DOHH2 (cell line): ENCODE data around the gene CEP135.

Experiments used
- H3F3A ChIP-seq: fragments of 200-600 bp; sonication (generic), shearing (Covaris generic); 2 replicates; pipeline ENCODE4 v1.6.0; 2016; ENCODE audit warnings: antibody characterized with exemption, mild to moderate bottlenecking; ENCODE audit not compliant: control insufficient read depth, insufficient read depth
- H3K27ac ChIP-seq: fragments of 200-600 bp; sonication (generic); 2 replicates; pipeline ENCODE4 v1.5.1; 2014; ENCODE audit warnings: low read depth, mild to moderate bottlenecking, low read length, moderate library complexity
- H3K27me3 ChIP-seq: fragments of 200-600 bp; sonication (generic); 2 replicates; pipeline ENCODE4 v1.6.1; 2014; ENCODE audit warnings: mild to moderate bottlenecking, low read length, mixed read lengths; ENCODE audit not compliant: control insufficient read depth
- H3K36me3 ChIP-seq: fragments of 200-600 bp; sonication (generic); 2 replicates; pipeline ENCODE4 v1.6.1; 2014; ENCODE audit warnings: mild to moderate bottlenecking, low read length, moderate library complexity, mixed read lengths; ENCODE audit not compliant: control insufficient read depth
- H3K4me1 ChIP-seq: fragments of 200-600 bp; sonication (generic); 2 replicates; pipeline ENCODE4 v1.6.1; 2014; ENCODE audit warnings: mild to moderate bottlenecking, low read length, mixed read lengths; ENCODE audit not compliant: control insufficient read depth
- H3K4me2 ChIP-seq: fragments of 200-600 bp; sonication (generic); 2 replicates; pipeline ENCODE4 v1.6.0; 2014; ENCODE audit warnings: mild to moderate bottlenecking, low read length, moderate library complexity
- H3K4me3 ChIP-seq: fragments of 200-600 bp; sonication (generic); 2 replicates; pipeline ENCODE4 v1.5.1; 2014; ENCODE audit warnings: mild to moderate bottlenecking, low read length, mixed read lengths
- H3K79me2 ChIP-seq: fragments of 200-600 bp; sonication (generic); 2 replicates; pipeline ENCODE4 v1.6.1; 2014; ENCODE audit warnings: mild to moderate bottlenecking, low read length, mixed read lengths; ENCODE audit not compliant: control insufficient read depth
- H3K9me2 ChIP-seq: fragments of 200-600 bp; sonication (generic); replicated peaks from 2 replicates; pipeline ENCODE4 v1.6.1; 2014; ENCODE audit warnings: mild to moderate bottlenecking, low read length, mixed read lengths; ENCODE audit not compliant: control insufficient read depth
- H3K9me3 ChIP-seq: fragments of 200-600 bp; sonication (generic); 2 replicates; pipeline ENCODE4 v1.6.1; 2014; ENCODE audit warnings: antibody characterized with exemption, low read length, mixed read lengths; ENCODE audit not compliant: control insufficient read depth, insufficient read depth
- H4K20me1 ChIP-seq: fragments of 200-600 bp; sonication (generic); 2 replicates; pipeline ENCODE4 v1.6.0; 2014; ENCODE audit warnings: low read depth, mild to moderate bottlenecking, antibody characterized with exemption, low read length, moderate library complexity; ENCODE audit not compliant: control insufficient read depth, insufficient read depth
- CTCF ChIP-seq: fragments of 200-600 bp; sonication (generic); IDR thresholded peaks from one replicate; pipeline ENCODE4 v1.5.1; 2014; ENCODE audit warnings: antibody characterized with exemption, mild to moderate bottlenecking, low read depth, low read length; ENCODE audit not compliant: poor library complexity, severe bottlenecking
- EZH2phosphoT487 ChIP-seq: fragments of 200-600 bp; sonication (generic); IDR thresholded peaks from 2 replicates; pipeline ENCODE4 v1.6.1; 2017; ENCODE audit warnings: borderline replicate concordance, mild to moderate bottlenecking, antibody characterized with exemption, low read length, moderate library complexity, mixed read lengths

CEP135 gene

GRCh38 chr4:55938481-55938880, 10.3 kb upstream of the CEP135 start:
- Histone ChIP-seq H3K27me3 (no peaks in the 10 kb centered on the region), H3K9me3 (peaks cover 17% of the 10 kb centered on the region), H3K4me1 (peaks cover 6% of the 10 kb centered on the region), H3K4me2 (no peak overlapping the region), H4K20me1 (no peaks in the 10 kb centered on the region), H3K9me2 (no peaks in the 10 kb centered on the region), H3K4me3 (no peak overlapping the region), H3K27ac (no peak overlapping the region), H3F3A (no peaks in the 10 kb centered on the region), H3K36me3 (peaks cover 20% of the 10 kb centered on the region), H3K79me2 (no peaks in the 10 kb centered on the region)
- TF ChIP-seq EZH2phosphoT487 (no peak), CTCF (no peak)

- peaks cover 17% of the 10 kb centered on the region for H3K9me3 ChIP-seq
- H4K20me1 ChIP-seq: no peaks in the 10 kb centered on the region
- TF ChIP-seq EZH2phosphoT487 (no peak), CTCF (no peak)
- no peak overlapping the region for H3K4me2 ChIP-seq
- no peaks in the 10 kb centered on the region; the same call in 1 of the 2 replicates for H3K4me1 ChIP-seq
- H3K9me2 ChIP-seq: no peaks in the 10 kb centered on the region
- H3F3A ChIP-seq: no peaks in the 10 kb centered on the region
- H3K4me3 ChIP-seq: no peak overlapping the region
- H3K27me3 ChIP-seq: no peaks in the 10 kb centered on the region
- H3K36me3 ChIP-seq: peaks cover 20% of the 10 kb centered on the region
- H3K27ac ChIP-seq: no peak overlapping the region
- H3K79me2 ChIP-seq: no peaks in the 10 kb centered on the region
Measured at GRCh38 chr4:55939421-55939820, 9.3 kb upstream of the CEP135 start.

- H3K27me3 ChIP-seq: no peaks in the 10 kb centered on the region
- peaks cover 26% of the 10 kb centered on the region for H3K36me3 ChIP-seq
- H3K9me2 ChIP-seq: no peaks in the 10 kb centered on the region
- no peak overlapping the region for H3K27ac ChIP-seq
- no peaks in the 10 kb centered on the region for H4K20me1 ChIP-seq
- 0 out of 2 replicates have a peak, but pooled peaks cover under 1% of the 10 kb centered on the region for H3F3A ChIP-seq
- H3K4me2 ChIP-seq: no peak overlapping the region
- H3K9me3 ChIP-seq: peaks cover 14% of the 10 kb centered on the region
- H3K4me3 ChIP-seq: no peak overlapping the region
- no peak for TF ChIP-seq CTCF
- no peak for TF ChIP-seq EZH2phosphoT487
- peaks cover 7% of the 10 kb centered on the region for H3K79me2 ChIP-seq
- H3K4me1 ChIP-seq: peaks cover 25% of the 10 kb centered on the region
Measured at GRCh38 chr4:55941881-55942396, 6.8 kb upstream of the CEP135 start.
